ENCODE data around the gene TEX22. TPM values are rescaled to one million over a fixed set of nuclear protein-coding genes. Genes with fewer than 3 reads are reported as not detected.

TEX22 gene
- polyA plus RNA-seq, 12 donors: 0.11 to 2.3 (median 0.94) TPM; not detected in 2

GRCh38 chr14:105366386-105367074 is 31.8 kb upstream of the TEX22 start:
- DNase-seq: no peak

GRCh38 chr14:105367116-105368031 is 31.0 kb upstream of the TEX22 start:
- no peak for DNase-seq

GRCh38 chr14:105368032-105368417 is 30.3 kb upstream of the TEX22 start:
- DNase-seq: no peak

GRCh38 chr14:105368426-105368825 is 29.9 kb upstream of the TEX22 start:
- no peak for DNase-seq

- no peak for DNase-seq
Measured at GRCh38 chr14:105368910-105369652, 29.3 kb upstream of the TEX22 start.

- DNase-seq: no peak
Measured at GRCh38 chr14:105369653-105370040, 28.7 kb upstream of the TEX22 start.

- no peak for DNase-seq
Measured at GRCh38 chr14:105374389-105374788, 23.9 kb upstream of the TEX22 start.

- DNase-seq: no peak
Measured at GRCh38 chr14:105375635-105376057, 22.7 kb upstream of the TEX22 start.

- DNase-seq: no peak
Measured at GRCh38 chr14:105376521-105377440, 21.6 kb upstream of the TEX22 start.

- no peak for DNase-seq
Measured at GRCh38 chr14:105377555-105378182, 20.7 kb upstream of the TEX22 start.

- DNase-seq: no peak
Measured at GRCh38 chr14:105378199-105378598, 20.1 kb upstream of the TEX22 start.

- DNase-seq: no peak
Measured at GRCh38 chr14:105378873-105379685, 19.3 kb upstream of the TEX22 start.

- no peak for DNase-seq
Measured at GRCh38 chr14:105379946-105380345, 18.4 kb upstream of the TEX22 start.

GRCh38 chr14:105380756-105381155 is 17.6 kb upstream of the TEX22 start:
- DNase-seq: no peak

GRCh38 chr14:105381446-105382342 is 16.6 kb upstream of the TEX22 start:
- DNase-seq: no peak

- no peak for DNase-seq
Measured at GRCh38 chr14:105382343-105383082, 15.8 kb upstream of the TEX22 start.

- DNase-seq: no peak
Measured at GRCh38 chr14:105383083-105383730, 15.1 kb upstream of the TEX22 start.

All from muscle of arm (tissue), 12 donors.